HepG2 (cell line): ENCODE results near the gene PLEKHG4B. TPM values are rescaled to one million over a fixed set of nuclear protein-coding genes. Genes with fewer than 3 reads are reported as not detected.

Experiments used
- ATAC-seq: fragments of 200-7000 bp; cut with Tn5 transposase; 3 replicates; pipeline ENCODE4 v1.9.1; 2020; ENCODE audit warnings: mild to moderate bottlenecking, moderate library complexity
- BruUV-seq: library from RNA; stranded (reverse); fragments of 400-500 nt; replicated peaks from 2 replicates; lab custom pipeline; 2021; lab: Mats Ljungman, UMichigan
- CTCF ChIA-PET: fragments of 300-600 bp; formaldehyde crosslinking; extraction: SDS; loops from one replicate; lab custom pipeline; 2021; ENCODE audit warnings: low total read pairs, inconsistent platforms, low intra/inter-chr PET ratio; lab: Yijun Ruan, JAX
- POLR2A ChIA-PET: fragments of 350-600 bp; sonication (Branson Sonifier 250); formaldehyde crosslinking; loops from one replicate; lab custom pipeline; 2020; ENCODE audit warnings: antibody characterized with exemption, inconsistent platforms; lab: Yijun Ruan, JAX
- DNase-seq: peaks from one replicate; pipeline ENCODE4 v3.0.0-alpha.2; 2015; ENCODE audit warnings: low spot score
- FAIRE-seq: peaks from 3 replicates; lab custom pipeline; 2011; peaks lifted over from hg19 to GRCh38; lab: Jason Lieb, UNC
- H2AFZ ChIP-seq: one replicate; pipeline ENCODE4 v1.6.1; 2011; ENCODE audit warnings: low read length, inconsistent platforms
- H3K27ac ChIP-seq: fragments of 300-600 bp; 3 replicates; pipeline ENCODE4 v1.8.0; 2011; ENCODE audit warnings: mixed run types, mild to moderate bottlenecking, mixed read lengths, low read length, inconsistent platforms; ENCODE audit not compliant: insufficient read depth; ENCODE audit errors: extremely low read length
- H3K27me3 ChIP-seq, 2 experiments: fragments of 200-600 bp in 1 of 2; 2 replicates in 1 of 2; 3 replicates in 1 of 2; pipeline versions ENCODE4 v1.6.0 to v1.8.0; 2011; ENCODE audit warnings: low read length in 2 of 2, mild to moderate bottlenecking in 2 of 2, moderate library complexity in 2 of 2, inconsistent platforms in 1 of 2; ENCODE audit not compliant: insufficient read depth in 2 of 2, control insufficient read depth in 1 of 2
- H3K36me3 ChIP-seq, 2 experiments: fragments of 200-600 bp in 1 of 2; replicated peaks in 1 of 2; 2 replicates in 1 of 2; 3 replicates in 1 of 2; pipeline versions ENCODE4 v1.5.1 to v1.8.0; 2011; ENCODE audit warnings: low read length in 2 of 2, inconsistent platforms in 1 of 2; ENCODE audit not compliant: insufficient read depth in 2 of 2, control insufficient read depth in 1 of 2
- H3K4me1 ChIP-seq: 2 replicates; pipeline ENCODE4 v1.5.1; 2012; ENCODE audit warnings: low read length, inconsistent platforms; ENCODE audit not compliant: insufficient read depth
- H3K4me2 ChIP-seq: 2 replicates; pipeline ENCODE4 v1.6.0; 2011; ENCODE audit warnings: low read depth, low read length, inconsistent platforms
- H3K4me3 ChIP-seq, 3 experiments: fragments of 200-600 bp in 1 of 3; sonication (generic), shearing (Covaris generic) in 1 of 3; replicated peaks in 1 of 3; 2 replicates each; pipeline ENCODE4 v1.5.1; 2011 to 2016; ENCODE audit warnings: low read length in 3 of 3, inconsistent platforms in 2 of 3, low read depth in 2 of 3, mild to moderate bottlenecking in 2 of 3, control low read depth in 1 of 3, mixed read lengths in 1 of 3; ENCODE audit not compliant: insufficient read depth in 1 of 3
- H3K79me2 ChIP-seq: one replicate; pipeline ENCODE4 v1.6.1; 2011; ENCODE audit warnings: low read length, inconsistent platforms; ENCODE audit not compliant: insufficient read depth
- H3K9ac ChIP-seq: 2 replicates; pipeline ENCODE4 v1.6.0; 2011; ENCODE audit warnings: mild to moderate bottlenecking, low read depth, low read length, inconsistent platforms; ENCODE audit not compliant: insufficient read depth
- H3K9me3 ChIP-seq: 2 replicates; pipeline ENCODE4 v1.5.1; 2012; ENCODE audit warnings: mild to moderate bottlenecking, low read length
- H4K20me1 ChIP-seq: 2 replicates; pipeline ENCODE4 v1.6.0; 2011; ENCODE audit warnings: inconsistent platforms, mild to moderate bottlenecking, low read length, moderate library complexity; ENCODE audit not compliant: insufficient read depth
- FOXK1 ChIP-seq: sonication (generic); formaldehyde crosslinking; IDR thresholded peaks from 2 replicates; pipeline ENCODE4 v1.4.0; 2020; ENCODE audit warnings: low read depth, missing genetic modification reagents, borderline replicate concordance
- HNF4G ChIP-seq, 2 experiments: sonication (generic) in 1 of 2; formaldehyde crosslinking in 1 of 2; IDR thresholded peaks; 2 replicates each; pipeline versions ENCODE4 v1.4.0 to v1.6.1; 2011 to 2020; ENCODE audit warnings: borderline replicate concordance in 2 of 2, low read depth in 2 of 2, mild to moderate bottlenecking in 2 of 2, low read length in 1 of 2, missing genetic modification reagents in 1 of 2, moderate library complexity in 1 of 2
- JARID2 ChIP-seq: sonication (generic); formaldehyde crosslinking; IDR thresholded peaks from 2 replicates; pipeline ENCODE4 v1.8.1; 2023; ENCODE audit warnings: missing genetic modification reagents, inconsistent platforms; ENCODE audit not compliant: insufficient replicate concordance
- JUND ChIP-seq: sonication (generic); formaldehyde crosslinking; IDR thresholded peaks from 2 replicates; pipeline ENCODE4 v1.8.0; 2022; ENCODE audit warnings: mild to moderate bottlenecking, missing genetic modification reagents
- MEF2D ChIP-seq: sonication (generic); formaldehyde crosslinking; IDR thresholded peaks from 2 replicates; pipeline ENCODE4 v1.5.1; 2020; ENCODE audit warnings: mild to moderate bottlenecking, missing genetic modification reagents
- MTF2 ChIP-seq: sonication (generic); formaldehyde crosslinking; IDR thresholded peaks from 2 replicates; pipeline ENCODE4 v1.5.0; 2020; ENCODE audit warnings: missing genetic modification reagents, borderline replicate concordance
- RBFOX2 ChIP-seq: fragments of 200-400 bp; formaldehyde crosslinking; IDR thresholded peaks from 2 replicates; pipeline ENCODE4 v1.6.1; 2017; ENCODE audit warnings: low read depth, mild to moderate bottlenecking, low read length
- SIX1 ChIP-seq: sonication (generic); formaldehyde crosslinking; IDR thresholded peaks from 2 replicates; pipeline ENCODE4 v1.4.0; 2020; ENCODE audit warnings: missing genetic modification reagents, borderline replicate concordance
- SP1 ChIP-seq, 2 experiments: fragments of 450-650 bp in 1 of 2; sonication (generic) in 1 of 2; formaldehyde crosslinking in 1 of 2; IDR thresholded peaks; 2 replicates each; pipeline versions ENCODE4 v1.4.0 to v1.6.1; 2016 to 2020; ENCODE audit warnings: missing genetic modification reagents in 1 of 2
- ZFP36 ChIP-seq: fragments of 150-350 bp; IDR thresholded peaks from 2 replicates; pipeline ENCODE4 v1.6.1; 2018; ENCODE audit warnings: borderline replicate concordance, low read length, low read depth; ENCODE audit not compliant: partially characterized antibody
- WGBS: methylation state at CpG from one replicate; pipeline ENCODE4 v1.1.6; 2017; ENCODE audit warnings: low lambda C conversion rate; 5-methylcytosine and 5-hydroxymethylcytosine counted together
- in situ Hi-C: cut with HindIII; loops from 2 replicates; pipeline ENCODE4 v1.10.0; 2017; ENCODE audit warnings: low pct_unique_long_range_greater_than_20kb; ENCODE audit not compliant: extremely low pct_ligation_motif_present
- intact Hi-C: fragments of 100-400 bp; cut with micrococcal nuclease; formaldehyde crosslinking; loops from one replicate; pipeline ENCODE4 v1.10.0; 2022; ENCODE audit not compliant: unreplicated experiment
- polyA plus RNA-seq, 8 experiments: library from polyadenylated mRNA; depleted of rRNA in 3 of 8; stranded (reverse) in 7 of 8; unstranded in 1 of 8; fragments of >200 nt; fragmentation: Illumina TruSeq in 4 of 8; extraction: Trizol in 4 of 8; gene quantifications; 2 replicates each; pipeline versions ENCODE4 v1.2.1 to v1.2.3, GENCODE V29; 2011 to 2016; ENCODE audit warnings: low read depth in 4 of 8, missing spikeins in 1 of 8, mixed read lengths in 1 of 8; ENCODE audit not compliant: insufficient read depth in 1 of 8
- total RNA-seq, 5 experiments: library from RNA; depleted of rRNA; stranded (reverse); fragments of >200 nt; fragmentation: Illumina TruSeq; extraction: Trizol; gene quantifications; 2 replicates each; pipeline ENCODE4 v1.2.3, GENCODE V29; 2016; ENCODE audit warnings: low read depth in 1 of 5
- TF ChIP-seq, protein P1 (sequence below): sonication (generic); formaldehyde crosslinking; IDR thresholded peaks from 2 replicates; pipeline ENCODE4 v1.4.0; 2020; ENCODE audit warnings: missing genetic modification reagents
- TF ChIP-seq, protein P2 (sequence below): sonication (generic); formaldehyde crosslinking; IDR thresholded peaks from 2 replicates; pipeline ENCODE4 v1.5.0; 2020; ENCODE audit warnings: missing genetic modification reagents
- TF ChIP-seq, protein P3 (sequence below): sonication (generic); formaldehyde crosslinking; IDR thresholded peaks from 2 replicates; pipeline ENCODE4 v1.4.0; 2020; ENCODE audit warnings: missing genetic modification reagents

Gene PLEKHG4B
- total and polyA plus RNA-seq, 2 of the 13 experiments (the other 11 are each of a cell fraction or from before 2014, with no cell fraction given) = 0.09 TPM; not detected in 1

GRCh38 chr5:194102-194501 is 102.1 kb downstream of the PLEKHG4B start (continued):
- TF ChIP-seq, protein P1, sequence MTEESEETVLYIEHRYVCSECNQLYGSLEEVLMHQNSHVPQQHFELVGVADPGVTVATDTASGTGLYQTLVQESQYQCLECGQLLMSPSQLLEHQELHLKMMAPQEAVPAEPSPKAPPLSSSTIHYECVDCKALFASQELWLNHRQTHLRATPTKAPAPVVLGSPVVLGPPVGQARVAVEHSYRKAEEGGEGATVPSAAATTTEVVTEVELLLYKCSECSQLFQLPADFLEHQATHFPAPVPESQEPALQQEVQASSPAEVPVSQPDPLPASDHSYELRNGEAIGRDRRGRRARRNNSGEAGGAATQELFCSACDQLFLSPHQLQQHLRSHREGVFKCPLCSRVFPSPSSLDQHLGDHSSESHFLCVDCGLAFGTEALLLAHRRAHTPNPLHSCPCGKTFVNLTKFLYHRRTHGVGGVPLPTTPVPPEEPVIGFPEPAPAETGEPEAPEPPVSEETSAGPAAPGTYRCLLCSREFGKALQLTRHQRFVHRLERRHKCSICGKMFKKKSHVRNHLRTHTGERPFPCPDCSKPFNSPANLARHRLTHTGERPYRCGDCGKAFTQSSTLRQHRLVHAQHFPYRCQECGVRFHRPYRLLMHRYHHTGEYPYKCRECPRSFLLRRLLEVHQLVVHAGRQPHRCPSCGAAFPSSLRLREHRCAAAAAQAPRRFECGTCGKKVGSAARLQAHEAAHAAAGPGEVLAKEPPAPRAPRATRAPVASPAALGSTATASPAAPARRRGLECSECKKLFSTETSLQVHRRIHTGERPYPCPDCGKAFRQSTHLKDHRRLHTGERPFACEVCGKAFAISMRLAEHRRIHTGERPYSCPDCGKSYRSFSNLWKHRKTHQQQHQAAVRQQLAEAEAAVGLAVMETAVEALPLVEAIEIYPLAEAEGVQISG (CRISPR knock-in tag) = no peak
- TF ChIP-seq MEF2D (CRISPR knock-in tag) = no peak

DNA sequence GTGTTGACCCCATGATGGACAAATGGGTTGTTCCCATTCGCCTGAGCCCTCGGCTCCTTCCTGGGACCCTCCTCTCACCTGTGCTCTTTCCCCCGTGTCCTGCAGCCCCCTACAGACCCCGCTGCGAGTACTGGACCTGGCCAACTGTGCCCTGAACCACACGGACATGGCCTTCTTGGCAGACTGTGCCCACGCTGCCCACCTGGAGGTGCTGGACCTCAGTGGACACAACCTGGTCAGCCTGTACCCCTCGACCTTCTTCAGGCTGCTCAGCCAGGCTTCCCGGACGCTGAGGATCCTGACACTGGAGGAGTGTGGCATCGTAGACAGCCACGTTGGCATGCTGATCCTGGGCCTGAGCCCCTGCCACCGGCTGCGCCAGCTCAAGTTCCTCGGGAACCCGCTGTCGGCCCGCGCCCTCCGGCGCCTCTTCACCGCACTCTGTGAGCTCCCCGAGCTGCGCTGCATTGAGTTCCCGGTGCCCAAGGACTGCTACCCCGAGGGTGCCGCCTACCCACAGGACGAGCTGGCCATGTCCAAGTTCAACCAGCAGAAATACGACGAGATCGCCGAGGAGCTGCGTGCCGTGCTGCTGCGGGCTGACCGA is 102.7 kb downstream of the PLEKHG4B start:
- FAIRE-seq (no peak), ATAC-seq (no peak), DNase-seq (no peak)
- intact Hi-C loops = no loop called here
- H3K4me3 ChIP-seq = no peak overlapping the region
- H3K79me2 ChIP-seq = no peaks in the 10 kb centered on the region
- H3K9ac ChIP-seq = no peak overlapping the region
- in situ Hi-C loops = no loop called here
- no peak overlapping the region for H2AFZ ChIP-seq
- CTCF ChIA-PET = no interaction called here
- BruUV-seq = no TSS peak
- 0 out of 5 replicates have a peak, but pooled peaks cover 0 to 3% of the 10 kb centered on the region in 2 experiments for H3K36me3 ChIP-seq
- WGBS = 81% methylated on average over 20 of the region's 36 CpGs
- H3K27me3 ChIP-seq = no peaks in the 10 kb centered on the region
- H3K9me3 ChIP-seq = no peaks in the 10 kb centered on the region
- H3K27ac ChIP-seq = no peak overlapping the region
- no peak overlapping the region for H3K4me2 ChIP-seq
- no peaks in the 10 kb centered on the region for H4K20me1 ChIP-seq
- peaks cover 7% of the 10 kb centered on the region; the same call in 1 of the 2 replicates for H3K4me1 ChIP-seq
- POLR2A ChIA-PET = no interaction called here
- no peak for TF ChIP-seq SP1 (IDR thresholded peaks at IDR 0.05)
- no peak for TF ChIP-seq SP1 (CRISPR knock-in tag; IDR thresholded peaks at IDR 0.05)
- TF ChIP-seq ZFP36 = no peak
- TF ChIP-seq HNF4G (IDR thresholded peaks at IDR 0.05; ENCODE audit: borderline replicate concordance, low read depth, low read length) = no peak
- TF ChIP-seq HNF4G (CRISPR knock-in tag; IDR thresholded peaks at IDR 0.05; ENCODE audit: borderline replicate concordance, low read depth) = no peak
- no peak for TF ChIP-seq RBFOX2
- no peak for TF ChIP-seq JARID2 (CRISPR knock-in tag)
- TF ChIP-seq, protein P2, sequence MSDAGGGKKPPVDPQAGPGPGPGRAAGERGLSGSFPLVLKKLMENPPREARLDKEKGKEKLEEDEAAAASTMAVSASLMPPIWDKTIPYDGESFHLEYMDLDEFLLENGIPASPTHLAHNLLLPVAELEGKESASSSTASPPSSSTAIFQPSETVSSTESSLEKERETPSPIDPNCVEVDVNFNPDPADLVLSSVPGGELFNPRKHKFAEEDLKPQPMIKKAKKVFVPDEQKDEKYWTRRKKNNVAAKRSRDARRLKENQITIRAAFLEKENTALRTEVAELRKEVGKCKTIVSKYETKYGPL (CRISPR knock-in tag) = no peak
- no peak for TF ChIP-seq MTF2 (CRISPR knock-in tag)
- TF ChIP-seq, protein P3, sequence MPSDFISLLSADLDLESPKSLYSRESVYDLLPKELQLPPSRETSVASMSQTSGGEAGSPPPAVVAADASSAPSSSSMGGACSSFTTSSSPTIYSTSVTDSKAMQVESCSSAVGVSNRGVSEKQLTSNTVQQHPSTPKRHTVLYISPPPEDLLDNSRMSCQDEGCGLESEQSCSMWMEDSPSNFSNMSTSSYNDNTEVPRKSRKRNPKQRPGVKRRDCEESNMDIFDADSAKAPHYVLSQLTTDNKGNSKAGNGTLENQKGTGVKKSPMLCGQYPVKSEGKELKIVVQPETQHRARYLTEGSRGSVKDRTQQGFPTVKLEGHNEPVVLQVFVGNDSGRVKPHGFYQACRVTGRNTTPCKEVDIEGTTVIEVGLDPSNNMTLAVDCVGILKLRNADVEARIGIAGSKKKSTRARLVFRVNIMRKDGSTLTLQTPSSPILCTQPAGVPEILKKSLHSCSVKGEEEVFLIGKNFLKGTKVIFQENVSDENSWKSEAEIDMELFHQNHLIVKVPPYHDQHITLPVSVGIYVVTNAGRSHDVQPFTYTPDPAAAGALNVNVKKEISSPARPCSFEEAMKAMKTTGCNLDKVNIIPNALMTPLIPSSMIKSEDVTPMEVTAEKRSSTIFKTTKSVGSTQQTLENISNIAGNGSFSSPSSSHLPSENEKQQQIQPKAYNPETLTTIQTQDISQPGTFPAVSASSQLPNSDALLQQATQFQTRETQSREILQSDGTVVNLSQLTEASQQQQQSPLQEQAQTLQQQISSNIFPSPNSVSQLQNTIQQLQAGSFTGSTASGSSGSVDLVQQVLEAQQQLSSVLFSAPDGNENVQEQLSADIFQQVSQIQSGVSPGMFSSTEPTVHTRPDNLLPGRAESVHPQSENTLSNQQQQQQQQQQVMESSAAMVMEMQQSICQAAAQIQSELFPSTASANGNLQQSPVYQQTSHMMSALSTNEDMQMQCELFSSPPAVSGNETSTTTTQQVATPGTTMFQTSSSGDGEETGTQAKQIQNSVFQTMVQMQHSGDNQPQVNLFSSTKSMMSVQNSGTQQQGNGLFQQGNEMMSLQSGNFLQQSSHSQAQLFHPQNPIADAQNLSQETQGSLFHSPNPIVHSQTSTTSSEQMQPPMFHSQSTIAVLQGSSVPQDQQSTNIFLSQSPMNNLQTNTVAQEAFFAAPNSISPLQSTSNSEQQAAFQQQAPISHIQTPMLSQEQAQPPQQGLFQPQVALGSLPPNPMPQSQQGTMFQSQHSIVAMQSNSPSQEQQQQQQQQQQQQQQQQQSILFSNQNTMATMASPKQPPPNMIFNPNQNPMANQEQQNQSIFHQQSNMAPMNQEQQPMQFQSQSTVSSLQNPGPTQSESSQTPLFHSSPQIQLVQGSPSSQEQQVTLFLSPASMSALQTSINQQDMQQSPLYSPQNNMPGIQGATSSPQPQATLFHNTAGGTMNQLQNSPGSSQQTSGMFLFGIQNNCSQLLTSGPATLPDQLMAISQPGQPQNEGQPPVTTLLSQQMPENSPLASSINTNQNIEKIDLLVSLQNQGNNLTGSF (CRISPR knock-in tag) = no peak
- no peak for TF ChIP-seq SIX1 (CRISPR knock-in tag)
- TF ChIP-seq FOXK1 (CRISPR knock-in tag) = no peak
- no peak for TF ChIP-seq JUND
